Measurements from ENCODE around the gene OSBP2.
A peak's percentile ranks its signal among the peaks of the same experiment; 100 is the strongest.

The OSBP2 gene

GRCh38 chr22:30902496-30903357 lies 208.1 kb downstream of the OSBP2 start:
- Mint-ChIP-seq H3K9me3 (no peaks in the 10 kb centered on the region), H3K4me1 (peaks cover 6% of the 10 kb centered on the region), H3K27me3 (no peaks in the 10 kb centered on the region), H3K4me3 (peak overlapping the region; percentile 76), H3K27ac (peak overlapping the region; percentile 76), H3K36me3 (peaks cover 10% of the 10 kb centered on the region)
- ATAC-seq (ENCODE audit: low read depth) (peak; percentile 93), DNase-seq (ENCODE audit: low spot score in 2 of 2) (peak in 1 of 2 donors; percentile 18)

DNA sequence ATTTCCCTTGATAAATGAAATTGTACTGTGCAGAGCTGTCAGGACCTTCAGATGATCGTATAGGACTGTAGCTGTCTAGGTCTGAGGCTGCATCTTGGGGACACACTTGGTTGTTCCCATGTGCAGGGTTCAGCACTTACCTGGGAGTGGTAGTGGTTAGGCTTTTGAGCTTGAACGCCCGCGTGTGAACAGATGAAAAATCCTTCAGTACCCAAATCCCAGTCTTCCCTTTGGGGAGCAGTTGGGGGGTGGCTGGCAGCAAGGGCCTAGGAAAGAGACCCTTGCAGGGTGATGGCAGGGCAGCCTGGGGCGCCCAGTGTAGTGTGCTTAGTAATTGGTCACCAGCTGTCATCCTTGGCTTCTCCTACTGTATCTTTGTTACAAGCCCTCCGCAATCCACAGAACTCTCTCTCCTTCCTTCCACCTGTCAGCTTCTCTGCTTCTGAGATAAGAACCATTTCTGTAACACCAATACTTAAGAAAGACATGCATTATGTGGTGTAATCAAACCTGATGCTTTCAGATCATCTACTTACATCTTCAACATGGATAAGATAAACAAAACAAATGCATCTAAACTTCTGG lies 209.3 kb downstream of the OSBP2 start:
- Mint-ChIP-seq H3K27me3 (no peaks in the 10 kb centered on the region), H3K9me3 (no peaks in the 10 kb centered on the region), H3K27ac (peak overlapping the region; percentile 5), H3K4me3 (no peak overlapping the region), H3K4me1 (peaks cover 6% of the 10 kb centered on the region), H3K36me3 (peaks cover 14% of the 10 kb centered on the region)
- ATAC-seq (ENCODE audit: low read depth) (no peak), DNase-seq (ENCODE audit: low spot score in 2 of 2) (no peak)

GRCh38 chr22:30905696-30906341 lies 211.1 kb downstream of the OSBP2 start:
- no peak overlapping the region for H3K4me3 Mint-ChIP-seq
- ATAC-seq (ENCODE audit: low read depth) (no peak), DNase-seq (ENCODE audit: low spot score in 2 of 2) (no peak)
- no peaks in the 10 kb centered on the region for H3K9me3 Mint-ChIP-seq
- peaks cover 6% of the 10 kb centered on the region for H3K4me1 Mint-ChIP-seq
- no peak overlapping the region for H3K27ac Mint-ChIP-seq
- H3K36me3 Mint-ChIP-seq, result peaks cover 21% of the 10 kb centered on the region
- no peaks in the 10 kb centered on the region for H3K27me3 Mint-ChIP-seq

DNA sequence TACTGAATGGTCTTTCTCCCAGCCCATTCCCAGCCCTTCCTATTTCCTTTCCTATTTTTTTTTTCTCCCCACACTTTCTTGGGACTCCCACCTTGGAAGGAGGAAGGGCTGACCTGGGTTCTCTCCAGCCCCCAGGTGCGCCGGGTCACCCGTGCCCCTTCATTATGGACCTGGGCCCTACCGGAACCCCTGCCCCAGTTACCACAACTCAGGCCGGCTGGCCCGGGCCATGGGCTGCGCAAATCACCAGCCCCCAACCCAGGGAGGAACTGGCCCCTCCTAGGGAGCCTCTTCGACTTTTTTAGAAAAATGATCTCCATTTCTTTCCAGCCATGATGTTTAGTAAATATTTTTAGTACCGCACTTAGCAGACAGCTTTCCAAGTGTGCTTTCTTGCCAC lies 211.7 kb downstream of the OSBP2 start:
- ATAC-seq (ENCODE audit: low read depth) (no peak), DNase-seq (ENCODE audit: low spot score in 2 of 2) (no peak)
- Mint-ChIP-seq H3K27ac (no peak overlapping the region), H3K4me3 (no peak overlapping the region), H3K9me3 (no peaks in the 10 kb centered on the region), H3K27me3 (no peaks in the 10 kb centered on the region), H3K4me1 (peaks cover 8% of the 10 kb centered on the region), H3K36me3 (peaks cover 23% of the 10 kb centered on the region)

GRCh38 chr22:30906946-30907345 lies 212.3 kb downstream of the OSBP2 start:
- H3K27ac Mint-ChIP-seq, result no peak overlapping the region
- H3K4me1 Mint-ChIP-seq, result peaks cover 8% of the 10 kb centered on the region
- H3K36me3 Mint-ChIP-seq, result peaks cover 24% of the 10 kb centered on the region
- ATAC-seq (ENCODE audit: low read depth) (no peak), DNase-seq (ENCODE audit: low spot score in 2 of 2) (no peak)
- no peaks in the 10 kb centered on the region for H3K27me3 Mint-ChIP-seq
- H3K4me3 Mint-ChIP-seq, result no peak overlapping the region
- no peaks in the 10 kb centered on the region for H3K9me3 Mint-ChIP-seq

GRCh38 chr22:30908051-30908461 lies 213.4 kb downstream of the OSBP2 start:
- DNase-seq (ENCODE audit: low spot score in 2 of 2) (no peak), ATAC-seq (ENCODE audit: low read depth) (no peak)
- no peak overlapping the region for H3K27ac Mint-ChIP-seq
- no peaks in the 10 kb centered on the region for H3K27me3 Mint-ChIP-seq
- H3K9me3 Mint-ChIP-seq, result no peaks in the 10 kb centered on the region
- H3K4me1 Mint-ChIP-seq, result peaks cover 5% of the 10 kb centered on the region
- H3K36me3 Mint-ChIP-seq, result peaks cover 24% of the 10 kb centered on the region
- H3K4me3 Mint-ChIP-seq, result no peak overlapping the region

DNA sequence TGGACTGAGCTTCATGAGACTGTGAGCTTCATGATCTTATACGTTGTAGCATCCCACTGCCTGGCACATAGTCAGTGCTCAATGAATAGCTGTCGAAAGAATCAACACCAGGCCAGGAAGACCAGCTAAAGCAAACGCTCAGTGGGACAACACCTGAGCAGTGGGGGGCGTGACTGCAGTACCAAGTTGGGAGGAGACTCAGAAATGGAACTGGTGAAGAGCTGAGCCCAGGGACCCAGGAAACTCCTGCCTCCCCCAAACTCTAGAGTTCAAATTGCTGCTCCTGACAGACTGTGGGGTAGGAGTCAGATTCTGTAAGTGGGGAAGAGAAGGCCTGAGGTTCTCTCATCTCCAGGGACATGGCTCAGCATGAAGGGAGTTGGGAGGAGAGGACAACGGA lies 214.6 kb downstream of the OSBP2 start:
- ATAC-seq (ENCODE audit: low read depth) (no peak), DNase-seq (ENCODE audit: low spot score in 2 of 2) (no peak)
- no peak overlapping the region for H3K4me3 Mint-ChIP-seq
- no peaks in the 10 kb centered on the region for H3K27me3 Mint-ChIP-seq
- H3K27ac Mint-ChIP-seq, result no peak overlapping the region
- H3K4me1 Mint-ChIP-seq, result peaks cover 2% of the 10 kb centered on the region
- peaks cover 22% of the 10 kb centered on the region for H3K36me3 Mint-ChIP-seq
- no peaks in the 10 kb centered on the region for H3K9me3 Mint-ChIP-seq

GRCh38 chr22:30910358-30910757 lies 215.7 kb downstream of the OSBP2 start:
- H3K27ac Mint-ChIP-seq, result no peak overlapping the region
- peaks cover 22% of the 10 kb centered on the region for H3K36me3 Mint-ChIP-seq
- H3K4me3 Mint-ChIP-seq, result no peak overlapping the region
- DNase-seq (ENCODE audit: low spot score in 2 of 2) (no peak), ATAC-seq (ENCODE audit: low read depth) (no peak)
- H3K27me3 Mint-ChIP-seq, result no peaks in the 10 kb centered on the region
- peaks cover under 1% of the 10 kb centered on the region for H3K9me3 Mint-ChIP-seq
- H3K4me1 Mint-ChIP-seq, result peaks cover 2% of the 10 kb centered on the region

GRCh38 chr22:30918761-30919160 lies 224.1 kb downstream of the OSBP2 start:
- peaks cover 3% of the 10 kb centered on the region for H3K9me3 Mint-ChIP-seq

GRCh38 chr22:30919973-30920372 lies 225.3 kb downstream of the OSBP2 start:
- peak overlapping the region; percentile 21 for H3K27ac Mint-ChIP-seq
- ATAC-seq (ENCODE audit: low read depth) (no peak), DNase-seq (ENCODE audit: low spot score in 2 of 2) (no peak)
- H3K9me3 Mint-ChIP-seq, result peaks cover 3% of the 10 kb centered on the region
- peaks cover 10% of the 10 kb centered on the region for H3K4me1 Mint-ChIP-seq
- H3K4me3 Mint-ChIP-seq, result no peak overlapping the region
- H3K27me3 Mint-ChIP-seq, result no peaks in the 10 kb centered on the region
- peaks cover 8% of the 10 kb centered on the region for H3K36me3 Mint-ChIP-seq

More at GRCh38 chr22:30918761-30919160, 224.1 kb downstream of the OSBP2 start:
- no peak overlapping the region for H3K4me3 Mint-ChIP-seq
- no peak overlapping the region for H3K27ac Mint-ChIP-seq
- H3K27me3 Mint-ChIP-seq, result no peaks in the 10 kb centered on the region
- ATAC-seq (ENCODE audit: low read depth) (no peak), DNase-seq (ENCODE audit: low spot score in 2 of 2) (no peak)
- peaks cover 4% of the 10 kb centered on the region for H3K36me3 Mint-ChIP-seq
- H3K4me1 Mint-ChIP-seq, result peaks cover 10% of the 10 kb centered on the region

DNA sequence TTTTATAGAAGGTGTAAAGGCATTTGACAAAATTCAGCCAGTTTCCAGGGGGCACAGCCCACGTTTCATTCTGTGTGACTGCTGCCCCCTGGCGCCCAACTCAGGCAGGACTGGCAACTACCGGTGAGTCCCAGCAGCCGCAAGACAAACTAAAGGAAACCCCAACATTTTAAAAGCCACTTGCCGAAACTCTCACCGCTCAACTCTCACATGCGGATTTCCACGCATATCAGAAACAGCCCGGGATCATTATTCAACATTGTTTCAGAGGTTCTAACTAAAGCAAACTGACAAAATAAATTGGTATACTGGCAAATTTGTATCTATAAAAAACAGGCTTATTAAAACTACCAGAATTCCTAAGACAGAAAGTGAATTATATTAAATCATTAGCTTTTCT lies 225.7 kb downstream of the OSBP2 start:
- Mint-ChIP-seq H3K9me3 (peaks cover 2% of the 10 kb centered on the region), H3K27ac (peak overlapping the region; percentile 21), H3K27me3 (no peaks in the 10 kb centered on the region), H3K4me1 (peaks cover 10% of the 10 kb centered on the region), H3K4me3 (peak overlapping the region; percentile 78), H3K36me3 (peaks cover 8% of the 10 kb centered on the region)
- DNase-seq (ENCODE audit: low spot score in 2 of 2) (peak; percentile 79 to 84), ATAC-seq (ENCODE audit: low read depth) (peak; percentile 65)

- H3K27me3 Mint-ChIP-seq, result no peaks in the 10 kb centered on the region
- ATAC-seq (ENCODE audit: low read depth) (no peak), DNase-seq (ENCODE audit: low spot score in 2 of 2) (no peak)
- H3K4me3 Mint-ChIP-seq, result peak overlapping the region; percentile 83
- peak overlapping the region; percentile 94 for H3K27ac Mint-ChIP-seq
- peaks cover 8% of the 10 kb centered on the region for H3K36me3 Mint-ChIP-seq
- peaks cover 10% of the 10 kb centered on the region for H3K4me1 Mint-ChIP-seq
- H3K9me3 Mint-ChIP-seq, result peaks cover 2% of the 10 kb centered on the region
Observed at GRCh38 chr22:30921108-30921507, 226.4 kb downstream of the OSBP2 start.

DNA sequence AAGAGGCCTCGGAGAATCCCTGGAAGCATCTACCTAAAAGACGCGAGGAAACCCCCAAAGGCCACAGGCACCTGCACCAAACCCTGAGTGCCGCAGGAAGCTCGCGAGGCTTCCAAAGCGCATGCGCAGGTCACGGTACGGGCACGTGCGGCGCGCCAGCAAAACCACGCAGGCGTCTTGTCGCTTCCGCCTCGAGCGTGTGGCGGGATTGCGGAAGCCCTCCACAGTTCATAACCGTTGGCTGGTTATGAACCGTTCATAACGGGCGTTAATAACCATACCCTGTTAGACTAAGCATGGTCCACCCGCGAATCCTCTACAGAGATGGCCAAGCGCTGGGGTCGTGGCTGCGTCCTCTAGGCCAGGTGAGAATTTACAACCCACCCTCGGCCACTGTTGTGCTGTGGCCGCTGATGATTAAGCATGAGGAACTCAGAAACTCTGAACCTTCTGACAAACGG lies 227.5 kb downstream of the OSBP2 start:
- Mint-ChIP-seq H3K27me3 (no peaks in the 10 kb centered on the region), H3K4me1 (peaks cover 8% of the 10 kb centered on the region), H3K9me3 (no peaks in the 10 kb centered on the region), H3K36me3 (peaks cover 11% of the 10 kb centered on the region), H3K27ac (peak overlapping the region; percentile 94), H3K4me3 (peak overlapping the region; percentile 83)
- DNase-seq (ENCODE audit: low spot score in 2 of 2) (peak; percentile 64 to 81), ATAC-seq (ENCODE audit: low read depth) (peak; percentile 87)
